OCI-LY3 (cell line): ENCODE measurements around the gene ANKRD55.
A peak's percentile ranks its signal among the peaks of the same experiment; 100 is the strongest.

Source experiments
- H2AFZ ChIP-seq: fragments of 200-600, 300-600 bp; shearing (Covaris generic); 2 replicates; pipeline ENCODE4 v1.6.0; 2014; ENCODE audit warnings: antibody characterized with exemption, low read depth, low read length
- H3K27ac ChIP-seq: fragments of 200-600, 300-600 bp; sonication (generic); 2 replicates; pipeline ENCODE4 v1.5.1; 2014; ENCODE audit warnings: mild to moderate bottlenecking, low read length, moderate library complexity, mixed read lengths
- H3K27me3 ChIP-seq: fragments of 200-600, 300-600 bp; sonication (generic); 2 replicates; pipeline ENCODE4 v1.6.1; 2014; ENCODE audit warnings: low read depth, low read length, mixed read lengths
- H3K36me3 ChIP-seq: fragments of 200-600, 300-600 bp; sonication (generic); replicated peaks from 2 replicates; pipeline ENCODE3; 2014; ENCODE audit warnings: low read depth, low read length, mixed read lengths
- H3K4me1 ChIP-seq: fragments of 300-600, 200-600 bp; sonication (generic); 2 replicates; pipeline ENCODE4 v1.6.1; 2014; ENCODE audit warnings: low read length, mixed read lengths
- H3K4me2 ChIP-seq: fragments of 200-600, 300-600 bp; sonication (generic); 2 replicates; pipeline ENCODE4 v1.6.1; 2014; ENCODE audit warnings: low read length, mixed read lengths
- H3K4me3 ChIP-seq: fragments of 300-600, 200-600 bp; sonication (generic); 2 replicates; pipeline ENCODE4 v1.5.1; 2014; ENCODE audit warnings: antibody characterized with exemption, mild to moderate bottlenecking, low read length, moderate library complexity
- H3K79me2 ChIP-seq: fragments of 300-600, 200-600 bp; shearing (Covaris generic); 2 replicates; pipeline ENCODE4 v1.6.1; 2014; ENCODE audit warnings: mild to moderate bottlenecking, low read length, mixed read lengths
- H3K9ac ChIP-seq: fragments of 300-600, 200-600 bp; shearing (Covaris generic); 2 replicates; pipeline ENCODE4 v1.6.0; 2014; ENCODE audit warnings: mild to moderate bottlenecking, low read length, moderate library complexity
- H3K9me3 ChIP-seq: fragments of 200-600, 300-600 bp; shearing (Covaris generic); 2 replicates; pipeline ENCODE4 v1.6.1; 2014; ENCODE audit warnings: low read length, mixed read lengths; ENCODE audit not compliant: insufficient read depth
- H4K20me1 ChIP-seq: fragments of 200-600, 300-600 bp; sonication (generic); 2 replicates; pipeline ENCODE4 v1.6.1; 2016; ENCODE audit warnings: low read length, mixed read lengths; ENCODE audit not compliant: insufficient read depth
- EZH2phosphoT487 ChIP-seq: fragments of 200-600 bp; shearing (Covaris generic); IDR thresholded peaks from 2 replicates; pipeline ENCODE4 v1.6.1; 2018; ENCODE audit warnings: antibody characterized with exemption, mixed run types, low read depth
- TF ChIP-seq, protein P1 (sequence below): fragments of 200-600, 300-600 bp; sonication (generic); IDR thresholded peaks from 2 replicates; pipeline ENCODE4 v1.5.1; 2014; ENCODE audit warnings: antibody characterized with exemption, low read length, low read depth

The ANKRD55 gene

GRCh38 chr5:56078278-56079156 lies 154.6 kb downstream of the ANKRD55 start:
- Histone ChIP-seq H4K20me1 (no peaks in the 10 kb centered on the region), H3K9me3 (no peaks in the 10 kb centered on the region), H3K27ac (no peak overlapping the region), H3K4me2 (0 out of 2 replicates have a peak overlapping the region, but pooled peaks have one; percentile 1), H3K27me3 (no peaks in the 10 kb centered on the region; the same call in 1 of the 2 replicates), H3K36me3 (no peaks in the 10 kb centered on the region), H3K4me1 (peaks cover 25% of the 10 kb centered on the region), H3K4me3 (no peak overlapping the region), H3K79me2 (no peaks in the 10 kb centered on the region), H3K9ac (no peak overlapping the region), H2AFZ (no peak overlapping the region)
- TF ChIP-seq, protein P1, sequence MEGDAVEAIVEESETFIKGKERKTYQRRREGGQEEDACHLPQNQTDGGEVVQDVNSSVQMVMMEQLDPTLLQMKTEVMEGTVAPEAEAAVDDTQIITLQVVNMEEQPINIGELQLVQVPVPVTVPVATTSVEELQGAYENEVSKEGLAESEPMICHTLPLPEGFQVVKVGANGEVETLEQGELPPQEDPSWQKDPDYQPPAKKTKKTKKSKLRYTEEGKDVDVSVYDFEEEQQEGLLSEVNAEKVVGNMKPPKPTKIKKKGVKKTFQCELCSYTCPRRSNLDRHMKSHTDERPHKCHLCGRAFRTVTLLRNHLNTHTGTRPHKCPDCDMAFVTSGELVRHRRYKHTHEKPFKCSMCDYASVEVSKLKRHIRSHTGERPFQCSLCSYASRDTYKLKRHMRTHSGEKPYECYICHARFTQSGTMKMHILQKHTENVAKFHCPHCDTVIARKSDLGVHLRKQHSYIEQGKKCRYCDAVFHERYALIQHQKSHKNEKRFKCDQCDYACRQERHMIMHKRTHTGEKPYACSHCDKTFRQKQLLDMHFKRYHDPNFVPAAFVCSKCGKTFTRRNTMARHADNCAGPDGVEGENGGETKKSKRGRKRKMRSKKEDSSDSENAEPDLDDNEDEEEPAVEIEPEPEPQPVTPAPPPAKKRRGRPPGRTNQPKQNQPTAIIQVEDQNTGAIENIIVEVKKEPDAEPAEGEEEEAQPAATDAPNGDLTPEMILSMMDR = no peak
- TF ChIP-seq EZH2phosphoT487 = no peak

- no peaks in the 10 kb centered on the region for H3K36me3 ChIP-seq
- H3K9me3 ChIP-seq = no peaks in the 10 kb centered on the region
- TF ChIP-seq, protein P1 = no peak
- TF ChIP-seq EZH2phosphoT487 = no peak
- no peak overlapping the region for H3K4me3 ChIP-seq
- 0 out of 2 replicates have a peak overlapping the region, but pooled peaks have one; percentile 1 for H3K4me2 ChIP-seq
- H3K4me1 ChIP-seq = peaks cover 25% of the 10 kb centered on the region
- H3K27me3 ChIP-seq = no peaks in the 10 kb centered on the region; the same call in 1 of the 2 replicates
- H3K27ac ChIP-seq = no peak overlapping the region
- H4K20me1 ChIP-seq = no peaks in the 10 kb centered on the region
- no peak overlapping the region for H2AFZ ChIP-seq
- H3K79me2 ChIP-seq = no peaks in the 10 kb centered on the region
- H3K9ac ChIP-seq = no peak overlapping the region
These were observed 155.3 kb downstream of the ANKRD55 start for GRCh38 chr5:56077796-56078233.

DNA sequence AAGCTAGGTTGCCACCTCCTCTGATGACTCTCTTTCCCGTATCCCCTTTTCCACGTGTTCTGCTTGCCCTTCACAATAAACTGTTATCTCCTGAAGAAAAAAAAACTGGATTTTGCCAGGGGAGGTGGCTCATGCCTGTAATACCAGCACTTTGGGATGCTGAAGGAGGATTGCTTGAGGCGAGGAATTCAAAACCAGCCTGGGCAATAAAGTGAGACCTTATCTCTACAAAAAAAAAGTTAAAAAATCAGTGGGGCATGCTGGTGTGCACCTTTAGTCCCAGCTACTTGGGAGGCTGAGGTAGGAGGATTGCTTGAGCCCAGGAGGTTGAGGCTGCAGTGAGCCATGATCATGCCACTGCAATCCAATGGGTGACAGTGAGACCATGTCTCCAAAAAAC lies 156.6 kb downstream of the ANKRD55 start:
- Histone ChIP-seq H2AFZ (no peak overlapping the region), H3K4me3 (no peak overlapping the region), H3K27ac (no peak overlapping the region)

DNA sequence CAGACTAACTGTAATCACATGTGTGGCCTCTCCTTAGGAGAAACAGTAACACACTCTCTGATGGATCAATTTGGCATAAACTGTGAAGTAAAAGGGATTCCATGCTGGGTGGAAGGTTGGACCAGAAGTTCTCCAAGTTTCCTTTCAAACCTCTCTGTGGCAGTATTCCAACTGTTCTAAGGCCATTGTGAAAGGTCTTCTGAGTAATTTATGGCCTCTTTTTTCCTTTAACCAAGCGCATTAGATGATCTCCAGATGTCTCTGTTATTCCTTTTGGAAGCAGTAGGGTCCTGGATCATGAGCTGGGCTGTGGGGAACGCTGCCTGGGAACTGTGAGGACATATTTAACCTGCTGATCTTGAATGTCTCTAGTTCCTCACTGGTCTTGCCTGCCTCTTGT lies 157.8 kb downstream of the ANKRD55 start:
- H3K36me3 ChIP-seq = no peaks in the 10 kb centered on the region
- TF ChIP-seq, protein P1 = no peak
- TF ChIP-seq EZH2phosphoT487 = no peak
- H3K9me3 ChIP-seq = no peaks in the 10 kb centered on the region
- H3K9ac ChIP-seq = no peak overlapping the region
- no peak overlapping the region for H2AFZ ChIP-seq
- H3K4me2 ChIP-seq = no peak overlapping the region
- no peak overlapping the region for H3K27ac ChIP-seq
- H3K4me3 ChIP-seq = no peak overlapping the region
- no peaks in the 10 kb centered on the region; the same call in 1 of the 2 replicates for H3K27me3 ChIP-seq
- no peaks in the 10 kb centered on the region for H3K79me2 ChIP-seq
- H4K20me1 ChIP-seq = no peaks in the 10 kb centered on the region
- H3K4me1 ChIP-seq = peaks cover 28% of the 10 kb centered on the region

More for the DNA sequence above, 156.6 kb downstream of the ANKRD55 start:
- no peak overlapping the region for H3K9ac ChIP-seq
- peaks cover 28% of the 10 kb centered on the region for H3K4me1 ChIP-seq
- H4K20me1 ChIP-seq = no peaks in the 10 kb centered on the region
- no peaks in the 10 kb centered on the region for H3K36me3 ChIP-seq
- TF ChIP-seq, protein P1 = no peak
- TF ChIP-seq EZH2phosphoT487 = no peak
- no peaks in the 10 kb centered on the region; the same call in 1 of the 2 replicates for H3K27me3 ChIP-seq
- no peaks in the 10 kb centered on the region for H3K79me2 ChIP-seq
- no peak overlapping the region for H3K4me2 ChIP-seq
- no peaks in the 10 kb centered on the region for H3K9me3 ChIP-seq
